Measurements from ENCODE around the gene PMEPA1. TPM values are rescaled to one million over a fixed set of nuclear protein-coding genes. Genes with fewer than 3 reads are reported as not detected.

Gene PMEPA1
- total RNA-seq, 1 donor from 2014 or later = 39.9 TPM

DNA sequence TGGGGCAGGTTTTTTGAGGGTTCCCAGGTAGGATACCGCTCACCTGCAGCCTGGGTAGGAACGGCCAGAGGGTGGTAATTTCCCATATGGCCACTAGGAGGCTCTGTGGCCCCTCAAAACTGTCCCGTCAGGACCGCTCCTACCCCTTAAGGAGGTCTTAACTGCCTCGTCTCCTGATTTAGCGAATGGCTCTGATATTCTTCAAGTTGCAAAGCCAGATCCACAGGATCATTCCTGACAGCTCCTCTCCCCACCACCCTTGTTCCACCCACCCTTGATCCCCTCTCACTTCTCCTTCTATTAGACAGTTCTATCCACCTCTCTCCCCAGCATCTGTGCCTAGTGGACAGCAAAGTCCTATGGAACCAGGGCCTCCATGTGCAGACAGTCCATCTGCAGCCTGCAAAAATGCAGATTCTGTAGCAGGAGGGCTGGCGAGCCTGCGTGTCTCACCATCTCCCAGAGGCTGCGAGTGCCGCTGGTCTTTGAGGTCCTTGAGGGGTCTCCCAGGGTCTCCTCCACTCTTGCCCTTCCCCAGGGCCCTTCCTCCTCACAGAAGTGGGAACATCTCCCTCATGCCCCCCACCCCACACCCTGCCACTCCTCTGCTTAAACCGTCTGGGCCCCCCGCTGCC, 55.3 kb downstream of the PMEPA1 start:
- H3K27ac Mint-ChIP-seq = no peak overlapping the region
- peaks cover 8% of the 10 kb centered on the region for H3K4me1 Mint-ChIP-seq
- no peak overlapping the region for H3K4me3 Mint-ChIP-seq
- peak in 1 of 2 experiments; percentile 72 for DNase-seq (ENCODE audit: low spot score in 2 of 2, unreplicated experiment in 2 of 2)
- no peaks in the 10 kb centered on the region for H3K27me3 Mint-ChIP-seq (ENCODE audit: low read depth)
- peak; percentile 91 for TF ChIP-seq CTCF (IDR thresholded peaks at IDR 0.05; ENCODE audit: unreplicated experiment)
- H3K36me3 Mint-ChIP-seq = peaks cover 27% of the 10 kb centered on the region
- H3K9me3 Mint-ChIP-seq = no peaks in the 10 kb centered on the region

DNA sequence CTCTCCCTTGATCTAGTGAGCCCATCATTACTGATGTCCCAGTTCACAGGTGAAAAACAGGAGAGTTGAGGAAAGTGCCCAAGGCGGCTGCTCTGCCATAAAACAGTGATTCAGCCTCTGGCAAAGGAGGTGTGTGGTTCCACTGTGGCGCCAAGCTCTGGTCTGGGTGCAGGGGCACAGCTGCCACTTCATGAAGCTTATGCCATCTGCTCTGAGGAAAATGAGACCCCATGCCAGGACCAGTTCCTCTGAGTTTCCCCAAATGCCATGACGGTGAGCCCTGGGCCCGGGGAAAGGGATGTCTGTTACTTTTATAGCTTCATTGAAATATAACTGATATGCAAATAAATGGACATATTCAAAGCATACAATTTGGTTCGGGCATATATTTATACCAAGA, 55.9 kb downstream of the PMEPA1 start:
- Mint-ChIP-seq H3K27ac (no peak overlapping the region), H3K9me3 (no peaks in the 10 kb centered on the region), H3K4me3 (no peak overlapping the region), H3K4me1 (peaks cover 8% of the 10 kb centered on the region), H3K36me3 (peaks cover 30% of the 10 kb centered on the region), H3K27me3 (ENCODE audit: low read depth) (no peaks in the 10 kb centered on the region)
- no peak for TF ChIP-seq CTCF (IDR thresholded peaks at IDR 0.05; ENCODE audit: unreplicated experiment)
- peak in 1 of 2 experiments; percentile 25 for DNase-seq (ENCODE audit: low spot score in 2 of 2, unreplicated experiment in 2 of 2)

DNA sequence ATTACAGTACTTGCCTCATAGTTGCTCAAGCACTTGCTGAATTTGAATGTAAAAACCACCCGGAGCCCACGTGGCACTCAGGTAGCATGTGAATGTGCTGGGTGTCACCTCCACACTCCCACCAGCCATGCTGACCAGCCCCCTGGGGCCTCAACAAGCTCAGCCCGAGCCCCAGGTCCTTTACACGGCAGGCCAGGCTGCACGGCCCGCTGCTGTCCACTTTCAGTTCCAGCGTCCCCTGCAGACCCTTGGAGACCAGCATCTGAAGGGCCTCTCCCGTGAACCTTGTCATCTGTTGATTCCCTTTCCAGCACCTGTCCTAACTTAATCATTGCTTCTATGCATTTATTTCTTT, 56.3 kb downstream of the PMEPA1 start:
- no peaks in the 10 kb centered on the region for H3K9me3 Mint-ChIP-seq
- no peaks in the 10 kb centered on the region for H3K27me3 Mint-ChIP-seq (ENCODE audit: low read depth)
- peaks cover 8% of the 10 kb centered on the region for H3K4me1 Mint-ChIP-seq
- no peak for TF ChIP-seq CTCF (IDR thresholded peaks at IDR 0.05; ENCODE audit: unreplicated experiment)
- H3K36me3 Mint-ChIP-seq = peaks cover 30% of the 10 kb centered on the region
- DNase-seq (ENCODE audit: low spot score in 2 of 2, unreplicated experiment in 2 of 2) = peak in 1 of 2 experiments; percentile 31
- H3K27ac Mint-ChIP-seq = no peak overlapping the region
- H3K4me3 Mint-ChIP-seq = no peak overlapping the region

GRCh38 chr20:57652606-57653545, 56.9 kb downstream of the PMEPA1 start:
- TF ChIP-seq CTCF (IDR thresholded peaks at IDR 0.05; ENCODE audit: unreplicated experiment) = no peak
- Mint-ChIP-seq H3K27me3 (ENCODE audit: low read depth) (no peaks in the 10 kb centered on the region), H3K4me1 (peaks cover 8% of the 10 kb centered on the region), H3K27ac (no peak overlapping the region), H3K36me3 (peaks cover 28% of the 10 kb centered on the region), H3K9me3 (no peaks in the 10 kb centered on the region), H3K4me3 (no peak overlapping the region)
- DNase-seq (ENCODE audit: low spot score in 2 of 2, unreplicated experiment in 2 of 2) = peak in 1 of 2 experiments; percentile 36

- peak in 1 of 2 experiments; percentile 35 for DNase-seq (ENCODE audit: low spot score in 2 of 2, unreplicated experiment in 2 of 2)
- Mint-ChIP-seq H3K27me3 (ENCODE audit: low read depth) (no peaks in the 10 kb centered on the region), H3K4me3 (no peak overlapping the region), H3K36me3 (peaks cover 26% of the 10 kb centered on the region), H3K9me3 (no peaks in the 10 kb centered on the region), H3K27ac (no peak overlapping the region), H3K4me1 (peaks cover 8% of the 10 kb centered on the region)
- TF ChIP-seq CTCF (IDR thresholded peaks at IDR 0.05; ENCODE audit: unreplicated experiment) = no peak
Observed at GRCh38 chr20:57651881-57652605, 57.8 kb downstream of the PMEPA1 start.
